ENCODE results near the gene MTHFD2.
"Not testable (repeated sequence)": the region's sequence is repeated elsewhere in the genome, so short reads cannot be mapped to it uniquely, and the experiment has no call there.

MTHFD2 gene

DNA sequence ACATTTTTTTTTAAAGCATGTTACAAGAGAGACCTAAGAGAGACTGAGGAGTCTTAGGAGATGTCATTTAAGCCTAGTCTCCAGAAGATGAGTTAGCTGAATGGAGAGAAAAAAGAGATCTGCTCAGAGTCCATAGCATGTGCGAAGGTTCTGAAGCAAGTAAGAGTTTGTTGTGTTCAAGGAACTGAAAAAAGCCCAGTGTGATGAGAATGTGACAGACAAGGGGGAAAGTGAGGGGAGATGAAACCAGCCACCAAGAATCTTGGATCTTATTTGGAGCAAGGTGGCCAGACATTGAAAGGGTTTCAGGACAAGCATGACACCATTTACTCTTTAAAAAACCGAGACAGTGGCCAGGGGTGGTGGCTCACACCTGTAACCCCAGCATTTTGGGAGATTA is 14.5 kb upstream of the MTHFD2 start:
- ATAC-seq (replicated peaks) (no peak), DNase-seq (no peak)
- Mint-ChIP-seq H3K4me3 (peak overlapping the region; percentile 0), H3K9me3 (peaks cover 0 to 1% of the 10 kb centered on the region in 2 donors), H3K4me1 (peaks cover 28 to 70% of the 10 kb centered on the region in 2 donors), H3K27ac (peak overlapping the region; percentile 96), H3K36me3 (peaks cover 2 to 4% of the 10 kb centered on the region in 2 donors), H3K27me3 (no peaks in the 10 kb centered on the region)

DNA sequence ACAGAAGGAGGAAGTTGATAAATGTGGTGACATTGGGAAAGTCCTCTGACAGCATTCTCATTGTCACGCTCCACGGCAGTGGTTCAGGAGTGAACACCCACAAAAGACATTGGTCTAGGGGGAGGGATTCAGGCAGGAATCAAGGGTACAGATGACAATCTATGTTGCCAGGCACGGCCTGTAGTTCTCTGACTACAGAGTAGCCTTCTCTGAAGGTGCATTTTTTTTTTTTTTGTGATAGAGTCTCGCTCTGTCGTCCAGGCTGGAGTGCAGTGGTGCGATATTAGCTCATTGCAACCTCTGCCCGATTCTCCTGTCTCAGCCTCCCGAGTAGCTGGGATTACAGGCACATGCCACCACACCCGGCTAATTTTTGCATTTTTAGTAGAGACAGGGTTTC is 12.4 kb upstream of the MTHFD2 start:
- peak; percentile 88 to 89 for ATAC-seq (replicated peaks)
- H3K27ac Mint-ChIP-seq: peak overlapping the region; percentile 96
- peak; percentile 87 for DNase-seq
- H3K36me3 Mint-ChIP-seq: no peaks in the 10 kb centered on the region
- no peaks in the 10 kb centered on the region for H3K9me3 Mint-ChIP-seq
- H3K4me3 Mint-ChIP-seq: peak overlapping the region; percentile 36 to 79
- H3K27me3 Mint-ChIP-seq: peaks cover 0 to 1% of the 10 kb centered on the region in 2 donors
- H3K4me1 Mint-ChIP-seq: peaks cover 24 to 63% of the 10 kb centered on the region in 2 donors

DNA sequence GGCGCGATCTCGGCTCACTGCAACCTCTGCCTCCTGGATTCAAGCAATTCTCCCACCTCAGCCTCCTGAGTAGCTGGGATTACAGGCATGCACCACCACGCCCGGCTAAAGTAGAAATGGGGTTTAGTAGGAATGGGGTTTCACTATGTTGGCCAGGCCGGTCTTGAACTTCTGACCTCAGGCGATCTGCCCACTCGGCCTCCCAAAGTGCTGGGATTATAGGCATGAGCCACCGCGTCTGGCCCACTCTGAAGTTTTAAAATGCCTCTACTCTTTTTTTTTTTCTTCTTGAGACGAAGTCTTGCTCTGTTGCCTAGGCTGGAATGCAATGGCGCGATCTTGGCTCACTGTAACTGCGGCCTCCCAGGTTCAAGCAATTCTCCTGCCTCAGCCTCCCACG is 11.7 kb upstream of the MTHFD2 start:
- ATAC-seq (replicated peaks); H3K9me3 Mint-ChIP-seq; H3K27me3 Mint-ChIP-seq; H3K36me3 Mint-ChIP-seq; H3K4me3 Mint-ChIP-seq; DNase-seq: not testable (repeated sequence)
- Mint-ChIP-seq H3K27ac (peak overlapping the region; percentile 96), H3K4me1 (peaks cover 24 to 58% of the 10 kb centered on the region in 2 donors)

DNA sequence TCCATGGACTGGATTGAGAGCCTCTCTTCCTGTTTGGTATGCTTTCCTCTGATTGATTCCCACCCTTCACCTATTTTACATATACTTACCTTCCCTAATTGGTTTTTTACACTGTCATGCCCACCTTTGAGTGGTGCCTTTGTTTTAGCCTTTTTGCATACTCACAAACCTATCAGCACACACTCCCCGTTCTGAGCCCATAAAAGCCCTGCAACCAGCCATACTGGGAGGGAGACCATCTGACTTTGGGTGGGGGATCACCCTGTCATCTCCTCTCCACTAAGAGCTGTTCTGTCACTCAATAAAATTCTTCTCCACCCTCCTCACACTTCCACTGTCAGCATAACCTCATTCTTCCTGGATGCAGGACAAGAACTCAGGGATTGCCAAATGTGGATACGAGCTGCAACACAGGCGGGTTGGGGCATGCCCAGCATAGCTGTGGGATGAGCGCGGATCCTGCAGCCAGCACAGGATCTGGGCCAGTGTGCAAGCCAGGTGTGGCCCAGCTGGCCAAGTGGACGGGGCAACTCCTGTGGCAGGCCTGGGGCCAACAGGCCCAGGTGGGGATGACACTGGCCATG is 10.3 kb upstream of the MTHFD2 start:
- ATAC-seq (replicated peaks): no peak
- H3K27me3 Mint-ChIP-seq: peaks cover 0 to 3% of the 10 kb centered on the region in 2 donors

DNA sequence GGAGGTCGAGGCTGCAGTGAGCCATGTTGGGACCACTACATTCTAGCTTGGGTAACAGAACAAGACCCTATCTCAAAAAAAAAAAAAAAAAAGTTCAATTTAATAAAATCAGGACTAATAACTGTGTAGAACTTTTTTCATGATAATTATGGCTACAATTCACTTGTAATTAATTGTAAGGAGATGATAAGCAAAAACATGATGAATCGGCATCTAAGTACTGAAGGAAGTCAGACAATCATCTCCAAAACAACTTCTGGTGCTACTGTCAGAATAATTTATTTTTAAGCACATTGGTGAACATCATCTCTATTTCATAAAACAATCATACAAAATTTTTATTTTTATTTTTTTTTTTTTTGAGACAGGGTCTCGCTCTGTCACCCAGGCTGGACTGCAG is 9.7 kb upstream of the MTHFD2 start:
- no peak for DNase-seq
- Mint-ChIP-seq H3K4me1 (peaks cover 21 to 47% of the 10 kb centered on the region in 2 donors), H3K4me3 (no peak overlapping the region), H3K9me3 (no peaks in the 10 kb centered on the region), H3K36me3 (no peaks in the 10 kb centered on the region), H3K27me3 (peaks cover 0 to 3% of the 10 kb centered on the region in 2 donors), H3K27ac (no peak overlapping the region)
- no peak for ATAC-seq (replicated peaks)

More for the DNA sequence above, 10.3 kb upstream of the MTHFD2 start:
- no peak overlapping the region for H3K27ac Mint-ChIP-seq
- DNase-seq: no peak
- H3K4me1 Mint-ChIP-seq: peaks cover 22 to 50% of the 10 kb centered on the region in 2 donors
- H3K36me3 Mint-ChIP-seq: no peaks in the 10 kb centered on the region
- no peaks in the 10 kb centered on the region for H3K9me3 Mint-ChIP-seq
- H3K4me3 Mint-ChIP-seq: no peak overlapping the region

- H3K27ac Mint-ChIP-seq: no peak overlapping the region
- H3K9me3 Mint-ChIP-seq: no peaks in the 10 kb centered on the region
- no peaks in the 10 kb centered on the region for H3K36me3 Mint-ChIP-seq
- H3K4me3 Mint-ChIP-seq: no peak overlapping the region
- H3K4me1 Mint-ChIP-seq: peaks cover 6 to 23% of the 10 kb centered on the region in 2 donors
- H3K27me3 Mint-ChIP-seq: peaks cover 0 to 3% of the 10 kb centered on the region in 2 donors
- DNase-seq: no peak
- ATAC-seq (replicated peaks): no peak
These were observed 6.6 kb upstream of the MTHFD2 start for GRCh38 chr2:74191596-74192380.

DNA sequence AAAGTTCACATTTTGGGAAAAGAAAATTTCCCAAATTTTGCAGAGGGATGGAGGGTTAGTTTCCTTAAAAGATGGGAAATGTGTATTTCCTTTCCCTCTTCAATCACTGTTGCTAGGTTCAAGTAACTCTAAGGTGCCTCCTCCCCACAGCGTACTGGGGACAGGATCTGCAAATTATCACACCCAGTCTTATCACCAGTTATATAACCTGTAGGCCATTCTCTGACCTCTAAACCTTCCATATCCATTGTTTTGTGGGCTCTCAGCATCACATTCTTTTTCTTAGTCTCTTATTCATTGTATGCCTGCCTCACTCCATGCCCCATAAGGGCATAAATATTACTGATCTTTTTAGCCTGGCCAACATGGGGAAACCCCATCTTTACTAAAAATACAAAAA is 3.6 kb upstream of the MTHFD2 start:
- Mint-ChIP-seq H3K4me3 (no peak overlapping the region), H3K36me3 (peaks cover 11 to 18% of the 10 kb centered on the region in 2 donors), H3K27me3 (peaks cover 0 to 3% of the 10 kb centered on the region in 2 donors), H3K9me3 (peaks cover 2 to 7% of the 10 kb centered on the region in 2 donors), H3K27ac (no peak overlapping the region), H3K4me1 (peaks cover 16 to 24% of the 10 kb centered on the region in 2 donors)
- DNase-seq (no peak), ATAC-seq (replicated peaks) (no peak)

- Mint-ChIP-seq H3K36me3 (peaks cover 17 to 26% of the 10 kb centered on the region in 2 donors), H3K27me3 (no peaks in the 10 kb centered on the region), H3K27ac (peak overlapping the region; percentile 20), H3K9me3 (peaks cover 2 to 7% of the 10 kb centered on the region in 2 donors), H3K4me1 (peaks cover 26 to 41% of the 10 kb centered on the region in 2 donors), H3K4me3 (no peak overlapping the region)
- ATAC-seq (replicated peaks) (no peak), DNase-seq (no peak)
These were observed 1.4 kb upstream of the MTHFD2 start for GRCh38 chr2:74197049-74197448.

DNA sequence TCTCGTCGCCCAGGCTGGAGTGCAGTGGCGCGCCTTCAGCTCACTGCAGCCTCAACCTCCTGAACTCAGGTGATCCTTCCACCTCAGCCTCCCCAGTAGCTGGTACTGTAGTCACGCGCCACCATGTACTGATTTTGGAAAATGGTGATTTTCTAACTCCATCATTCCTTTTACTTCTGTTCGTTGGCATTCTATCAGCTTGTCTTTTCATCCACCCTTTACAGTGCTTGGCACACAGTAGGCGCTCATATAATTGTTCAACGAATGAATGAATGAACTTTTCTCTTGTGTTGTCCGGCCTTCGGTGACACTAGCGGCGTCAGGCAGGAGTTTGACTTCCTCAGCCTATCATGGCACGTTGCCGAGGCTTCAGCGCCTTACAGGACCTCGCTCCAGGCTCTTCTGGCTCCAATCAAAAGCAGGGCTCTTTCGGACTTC is 373 bp upstream of the MTHFD2 start:
- Mint-ChIP-seq H3K4me1 (peaks cover 26 to 41% of the 10 kb centered on the region in 2 donors), H3K9me3 (peaks cover 2 to 7% of the 10 kb centered on the region in 2 donors), H3K27me3 (no peaks in the 10 kb centered on the region), H3K4me3 (peak overlapping the region; percentile 93 to 99), H3K27ac (peak overlapping the region; percentile 100), H3K36me3 (peaks cover 17 to 26% of the 10 kb centered on the region in 2 donors)
- DNase-seq (no peak), ATAC-seq (replicated peaks) (no peak)

GRCh38 chr2:74199275-74199701 is 873 bp downstream of the MTHFD2 start:
- Mint-ChIP-seq H3K9me3 (peaks cover 2 to 7% of the 10 kb centered on the region in 2 donors), H3K27me3 (no peaks in the 10 kb centered on the region), H3K27ac (peak overlapping the region; percentile 100), H3K36me3 (peaks cover 20 to 31% of the 10 kb centered on the region in 2 donors), H3K4me1 (peaks cover 30 to 43% of the 10 kb centered on the region in 2 donors), H3K4me3 (peak overlapping the region; percentile 93 to 99)
- DNase-seq: no peak
- ATAC-seq (replicated peaks): no peak

- DNase-seq (peak; percentile 18), ATAC-seq (replicated peaks) (no peak)
- peaks cover 33 to 46% of the 10 kb centered on the region in 2 donors for H3K4me1 Mint-ChIP-seq
- peaks cover 23 to 36% of the 10 kb centered on the region in 2 donors for H3K36me3 Mint-ChIP-seq
- peak overlapping the region; percentile 100 for H3K27ac Mint-ChIP-seq
- H3K4me3 Mint-ChIP-seq: peak overlapping the region; percentile 93 to 99
- H3K9me3 Mint-ChIP-seq: peaks cover 2 to 7% of the 10 kb centered on the region in 2 donors
- H3K27me3 Mint-ChIP-seq: no peaks in the 10 kb centered on the region
These were observed 1.5 kb downstream of the MTHFD2 start for GRCh38 chr2:74199871-74200305.

- peak overlapping the region; percentile 85 for H3K27ac Mint-ChIP-seq
- no peak for DNase-seq
- peaks cover 2 to 7% of the 10 kb centered on the region in 2 donors for H3K9me3 Mint-ChIP-seq
- peaks cover 23 to 46% of the 10 kb centered on the region in 2 donors for H3K36me3 Mint-ChIP-seq
- peaks cover 41 to 56% of the 10 kb centered on the region in 2 donors for H3K4me1 Mint-ChIP-seq
- ATAC-seq (replicated peaks): no peak
- peak overlapping the region; percentile 53 to 93 for H3K4me3 Mint-ChIP-seq
- no peaks in the 10 kb centered on the region for H3K27me3 Mint-ChIP-seq
These were observed 2.8 kb downstream of the MTHFD2 start for GRCh38 chr2:74201196-74201595.

- no peak for ATAC-seq (replicated peaks)
- Mint-ChIP-seq H3K4me1 (peaks cover 43 to 60% of the 10 kb centered on the region in 2 donors), H3K9me3 (peaks cover 2 to 7% of the 10 kb centered on the region in 2 donors), H3K27ac (peak overlapping the region; percentile 85), H3K4me3 (no peak overlapping the region), H3K27me3 (no peaks in the 10 kb centered on the region), H3K36me3 (peaks cover 25 to 50% of the 10 kb centered on the region in 2 donors)
- no peak for DNase-seq
These were observed 3.2 kb downstream of the MTHFD2 start for GRCh38 chr2:74201596-74201995.

DNA sequence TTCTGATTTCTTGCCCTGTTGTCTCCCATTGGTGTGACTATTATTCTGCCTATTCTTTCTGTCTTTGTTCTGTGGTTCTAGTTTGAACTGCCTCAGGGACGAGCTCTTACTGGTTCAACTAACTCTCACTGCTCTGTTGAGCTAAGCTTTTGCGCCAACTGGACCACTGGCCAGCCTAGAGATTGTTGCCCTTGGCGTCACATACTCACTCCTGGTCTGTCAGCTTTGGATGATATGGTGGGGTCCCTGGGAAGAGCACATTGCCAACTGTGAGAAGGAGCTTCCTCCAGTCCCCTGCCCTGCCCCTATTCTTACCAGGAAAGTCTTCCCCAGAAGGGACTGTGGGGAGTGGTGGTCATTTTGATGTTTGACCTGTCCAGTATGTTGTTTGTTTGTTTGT is 6.0 kb downstream of the MTHFD2 start:
- peaks cover 37 to 58% of the 10 kb centered on the region in 2 donors for H3K36me3 Mint-ChIP-seq
- no peaks in the 10 kb centered on the region for H3K27me3 Mint-ChIP-seq
- ATAC-seq (replicated peaks): no peak
- peak overlapping the region in 1 of 2 donors; percentile 16 for H3K4me3 Mint-ChIP-seq
- DNase-seq: no peak
- no peak overlapping the region for H3K27ac Mint-ChIP-seq
- H3K9me3 Mint-ChIP-seq: no peaks in the 10 kb centered on the region
- peaks cover 36 to 56% of the 10 kb centered on the region in 2 donors for H3K4me1 Mint-ChIP-seq

All from stimulated activated naive B cell treated with anti-CD40 and anti-IgM and Interleukin-4, amounts not matched to agents 10 μg/mL and 1 μg/mL and 100 μg/mL, for 72 hours (primary cell).